ENCODE data around the gene PLAC1. TPM values are rescaled to one million over a fixed set of nuclear protein-coding genes. Genes with fewer than 3 reads are reported as not detected.

PLAC1 gene
- total and polyA plus RNA-seq, 9 donors, result 0.12 to 0.62 (median 0.40) TPM; not detected in 4

- Histone ChIP-seq H3K27me3 (no peaks in the 10 kb centered on the region), H3K27ac (no peak overlapping the region), H3K4me1 (ENCODE audit: insufficient read depth) (peaks cover 10% of the 10 kb centered on the region), H3K9me3 (no peaks in the 10 kb centered on the region), H3K4me3 (no peak overlapping the region), H3K36me3 (no peaks in the 10 kb centered on the region)
- intact Hi-C loops (cut with DNase I), result no loop called here
- 5 to 17% (median 9%) methylated on average over 1 of the region's 1 CpG for WGBS, 3 donors
- DNase-seq, result no peak
- TF ChIP-seq POLR2A (IDR thresholded peaks at IDR 0.05) (no peak), CTCF (IDR thresholded peaks at IDR 0.05) (no peak), EP300 (IDR thresholded peaks at IDR 0.05) (no peak)
Measured at GRCh38 chrX:134653835-134654234, 4.4 kb downstream of the PLAC1 start.

GRCh38 chrX:134650701-134651100, 7.6 kb downstream of the PLAC1 start:
- Histone ChIP-seq H3K9me3 (no peaks in the 10 kb centered on the region), H3K36me3 (no peaks in the 10 kb centered on the region), H3K27me3 (no peaks in the 10 kb centered on the region), H3K27ac (no peak overlapping the region), H3K4me3 (no peak overlapping the region), H3K4me1 (ENCODE audit: insufficient read depth) (peaks cover 10% of the 10 kb centered on the region)
- DNase-seq, result peak in 2 of 5 donors; percentile 20 to 45
- 30 to 45% (median 38%) methylated on average over 6 of the region's 6 CpGs for WGBS, 3 donors
- intact Hi-C loops (cut with DNase I), result no loop called here
- no peak for TF ChIP-seq EP300 (IDR thresholded peaks at IDR 0.05)
- no peak for TF ChIP-seq POLR2A (IDR thresholded peaks at IDR 0.05)
- no peak for TF ChIP-seq CTCF (IDR thresholded peaks at IDR 0.05)

- Histone ChIP-seq H3K36me3 (no peaks in the 10 kb centered on the region), H3K4me1 (ENCODE audit: insufficient read depth) (peaks cover 10% of the 10 kb centered on the region), H3K27me3 (no peaks in the 10 kb centered on the region), H3K9me3 (no peaks in the 10 kb centered on the region), H3K27ac (no peak overlapping the region), H3K4me3 (no peak overlapping the region)
- no peak for DNase-seq
- WGBS, 3 donors, result 86 to 94% (median 88%) methylated on average over 4 of the region's 4 CpGs
- no peak for TF ChIP-seq CTCF (IDR thresholded peaks at IDR 0.05)
- no peak for TF ChIP-seq EP300 (IDR thresholded peaks at IDR 0.05)
- no peak for TF ChIP-seq POLR2A (IDR thresholded peaks at IDR 0.05)
- intact Hi-C loops (cut with DNase I), result no loop called here
Measured at GRCh38 chrX:134649770-134650169, 8.5 kb downstream of the PLAC1 start.

- H3K27me3 ChIP-seq, result no peaks in the 10 kb centered on the region
- no peak overlapping the region for H3K4me3 ChIP-seq
- H3K36me3 ChIP-seq, result no peaks in the 10 kb centered on the region
- no peak overlapping the region for H3K27ac ChIP-seq
- H3K4me1 ChIP-seq (ENCODE audit: insufficient read depth), result peaks cover 7% of the 10 kb centered on the region
- WGBS, 3 donors, result 25 to 49% (median 43%) methylated on average over 2 of the region's 2 CpGs
- intact Hi-C loops (cut with DNase I), result no loop called here
- H3K9me3 ChIP-seq, result no peaks in the 10 kb centered on the region
- no peak for TF ChIP-seq CTCF (IDR thresholded peaks at IDR 0.05)
- TF ChIP-seq POLR2A (IDR thresholded peaks at IDR 0.05), result no peak
- no peak for TF ChIP-seq EP300 (IDR thresholded peaks at IDR 0.05)
- no peak for DNase-seq
Measured at GRCh38 chrX:134647477-134647877, 10.8 kb downstream of the PLAC1 start.

Data from ovary (tissue), 9 donors.